Left kidney (tissue), 2 donors: ENCODE data around the gene ABCA1. TPM values are rescaled to one million over a fixed set of nuclear protein-coding genes. Genes with fewer than 3 reads are reported as not detected.
"Not testable (repeated sequence)": the region's sequence is repeated elsewhere in the genome, so short reads cannot be mapped to it uniquely, and the experiment has no call there.

ENCODE experiments used
- DNase-seq: peaks from one replicate; pipeline ENCODE4 v3.0.0-alpha.2; 2013
- polyA plus RNA-seq: library from polyadenylated mRNA; unstranded; fragments of 120-200 nt; gene quantifications from one replicate; pipeline ENCODE4 v1.2.1, GENCODE V29; 2013; ENCODE audit not compliant: insufficient read length

Gene ABCA1
- polyA plus RNA-seq, 1 donor = 12.8 TPM

DNA sequence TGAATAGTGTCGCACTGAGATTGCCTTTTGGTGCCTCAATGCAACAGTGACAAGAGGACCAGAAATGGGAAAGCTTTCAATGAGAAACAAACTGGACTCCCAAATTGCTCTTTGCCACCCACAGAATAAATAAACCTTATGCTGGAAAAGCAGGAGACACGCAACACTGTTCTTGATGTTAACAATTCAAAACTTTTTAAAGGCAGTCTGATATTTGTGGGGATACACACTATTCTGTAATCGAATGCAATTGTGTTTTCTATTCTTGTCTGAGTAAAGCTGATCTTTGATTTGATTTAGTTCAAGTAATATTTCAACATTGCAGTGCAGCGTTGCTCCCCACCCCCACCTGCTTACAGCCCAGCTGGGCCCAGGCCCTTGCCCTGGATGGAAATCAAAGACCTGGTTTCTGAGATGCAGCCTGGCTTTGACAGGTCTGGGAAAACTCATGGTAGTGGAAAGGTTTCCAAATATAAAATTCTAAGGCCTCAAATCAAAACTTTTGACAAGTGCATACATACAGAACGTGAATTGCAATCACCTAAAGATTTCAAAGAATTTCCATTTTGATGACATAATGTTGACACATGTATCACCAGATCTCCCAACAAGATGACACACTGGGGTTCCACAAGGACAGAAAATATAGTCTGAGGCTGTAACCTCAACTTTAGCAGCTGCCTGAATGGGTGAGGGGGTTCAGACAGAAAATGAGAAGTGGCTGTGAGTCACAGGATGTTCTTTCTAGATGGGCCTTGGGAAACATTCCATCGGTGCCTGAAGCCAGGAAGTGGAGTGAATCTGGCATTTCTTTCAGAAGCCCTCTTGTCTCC lies 55.1 kb downstream of the ABCA1 start:
- no peak for DNase-seq

DNA sequence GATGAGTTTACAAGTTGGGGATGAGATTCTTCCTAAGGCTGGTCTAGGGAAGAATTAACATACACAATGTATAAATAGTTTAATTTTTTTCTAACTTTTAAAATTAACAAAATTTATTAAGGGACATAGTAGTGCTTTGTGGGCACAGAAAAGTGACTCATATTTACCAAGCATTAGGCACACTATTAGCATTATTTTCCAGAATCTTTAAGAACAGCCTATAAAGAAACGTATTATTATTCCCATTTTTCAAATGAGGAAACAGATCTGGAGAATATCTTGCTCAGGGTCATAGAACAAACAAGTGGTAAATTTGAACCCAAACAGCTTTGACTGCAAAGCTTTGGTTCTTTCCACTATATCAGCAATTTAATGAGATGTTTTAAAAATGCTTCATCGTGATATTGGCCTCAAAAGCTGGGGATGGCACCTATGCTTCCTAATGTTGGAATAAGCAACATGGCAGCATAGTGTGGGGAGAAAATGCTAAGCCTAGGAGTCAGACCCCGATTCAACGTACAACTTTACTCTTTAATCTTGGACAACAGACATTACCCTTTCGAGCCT lies 55.9 kb downstream of the ABCA1 start:
- DNase-seq = no peak

- DNase-seq = no peak
Measured at GRCh38 chr9:104869811-104870210, 58.1 kb downstream of the ABCA1 start.

DNA sequence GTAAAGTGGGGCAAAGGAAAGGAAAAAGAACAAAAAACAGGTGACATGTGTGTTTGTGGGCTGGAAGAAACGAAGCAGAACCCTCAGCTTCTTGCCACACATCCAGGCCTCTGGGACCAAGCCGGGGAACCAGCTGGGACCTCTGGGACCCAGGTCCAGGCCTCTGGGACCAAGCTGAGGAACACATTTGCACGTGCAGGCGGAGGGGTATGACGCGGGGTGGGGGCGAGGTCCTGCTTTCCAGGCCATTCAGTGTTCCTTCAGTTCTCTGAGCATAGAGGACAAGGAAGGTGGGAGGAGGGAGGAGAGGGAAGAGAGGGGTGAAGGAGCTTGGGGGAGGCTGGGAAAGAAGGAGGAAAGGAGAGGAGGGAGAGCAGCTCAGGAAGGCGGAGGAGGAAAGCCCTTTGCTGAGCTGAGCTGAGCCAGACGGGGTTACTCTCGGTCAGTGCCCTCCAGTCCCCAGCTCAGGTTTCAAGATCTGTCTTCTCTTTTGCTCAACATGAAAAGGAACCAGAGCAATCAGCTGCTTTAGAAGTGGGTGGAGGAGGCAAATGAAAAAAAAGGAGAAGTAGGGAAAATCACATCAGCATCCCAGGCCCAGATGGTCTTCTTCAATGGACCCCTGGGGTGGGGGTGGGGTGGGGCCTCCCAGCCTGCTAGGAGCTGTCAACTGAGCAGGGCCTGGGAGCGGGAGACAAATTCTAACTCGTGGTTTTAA lies 59.1 kb downstream of the ABCA1 start:
- peak; percentile 95 for DNase-seq

GRCh38 chr9:104868303-104868686 lies 59.7 kb downstream of the ABCA1 start:
- no peak for DNase-seq

DNA sequence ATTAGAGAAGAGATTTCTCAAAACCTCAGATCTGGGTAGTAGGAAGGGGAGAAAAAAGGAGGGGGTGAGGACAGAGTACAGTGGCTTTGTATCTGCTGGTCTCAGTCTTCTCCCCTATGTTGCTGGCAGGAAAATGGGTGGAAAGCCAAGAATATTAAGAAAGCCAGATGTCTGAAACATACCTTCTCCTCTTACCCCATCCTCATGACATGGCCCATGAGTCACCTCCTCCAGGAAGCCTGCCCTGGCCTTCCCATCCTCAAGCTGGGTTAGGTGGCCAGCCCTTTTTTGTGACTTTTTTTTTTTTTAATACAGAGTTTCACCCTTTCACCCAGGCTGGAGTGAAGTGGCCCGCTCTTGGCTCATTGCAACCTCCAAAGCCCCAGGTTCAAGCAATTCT lies 61.8 kb downstream of the ABCA1 start:
- no peak for DNase-seq

GRCh38 chr9:104864675-104865104 lies 63.3 kb downstream of the ABCA1 start:
- DNase-seq = no peak

GRCh38 chr9:104863180-104863883 lies 64.6 kb downstream of the ABCA1 start:
- DNase-seq = peak; percentile 76

- no peak for DNase-seq
Measured at GRCh38 chr9:104861397-104861796, 66.6 kb downstream of the ABCA1 start.

- DNase-seq = no peak
Measured at GRCh38 chr9:104860263-104860662, 67.7 kb downstream of the ABCA1 start.

- DNase-seq = no peak
Measured at GRCh38 chr9:104858846-104859245, 69.1 kb downstream of the ABCA1 start.

DNA sequence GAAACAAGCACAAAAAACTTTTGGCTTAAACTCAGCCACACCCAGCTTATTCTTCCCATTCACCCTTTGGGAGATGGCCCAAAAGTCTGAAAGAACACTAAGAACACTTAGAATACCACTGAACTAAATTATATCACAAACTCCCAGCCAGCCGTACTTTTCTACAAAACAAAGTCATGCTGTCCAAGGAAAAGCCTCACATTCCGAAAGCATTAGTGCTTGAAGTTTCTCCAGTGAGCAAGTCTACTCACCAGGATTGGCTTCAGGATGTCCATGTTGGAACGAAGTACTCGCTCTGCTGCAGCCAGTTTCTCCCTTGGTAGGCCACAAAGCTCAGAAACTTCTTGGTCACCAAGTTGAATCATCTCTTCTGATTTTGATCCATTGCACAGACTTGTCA lies 69.7 kb downstream of the ABCA1 start:
- no peak for DNase-seq

GRCh38 chr9:104856413-104856941 lies 71.5 kb downstream of the ABCA1 start:
- no peak for DNase-seq

DNA sequence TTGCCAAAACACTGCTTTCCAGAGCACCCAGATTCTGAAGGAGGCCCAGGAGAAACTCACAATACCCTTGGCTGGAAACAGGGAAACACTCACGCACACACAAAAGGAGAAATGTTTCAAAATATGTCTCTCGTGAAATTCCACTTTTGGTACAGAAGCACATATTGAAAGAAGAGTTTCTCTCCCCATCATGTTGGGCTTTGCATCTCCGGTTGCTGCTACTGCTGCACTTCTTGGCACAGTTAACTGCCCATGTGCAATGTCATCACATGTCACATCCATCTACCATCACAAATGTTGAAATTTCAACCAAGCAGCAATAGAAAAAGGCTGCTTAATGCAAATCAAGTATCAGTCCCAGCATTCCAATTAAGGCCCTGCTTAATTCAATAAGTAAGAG lies 72.1 kb downstream of the ABCA1 start:
- DNase-seq = no peak

DNA sequence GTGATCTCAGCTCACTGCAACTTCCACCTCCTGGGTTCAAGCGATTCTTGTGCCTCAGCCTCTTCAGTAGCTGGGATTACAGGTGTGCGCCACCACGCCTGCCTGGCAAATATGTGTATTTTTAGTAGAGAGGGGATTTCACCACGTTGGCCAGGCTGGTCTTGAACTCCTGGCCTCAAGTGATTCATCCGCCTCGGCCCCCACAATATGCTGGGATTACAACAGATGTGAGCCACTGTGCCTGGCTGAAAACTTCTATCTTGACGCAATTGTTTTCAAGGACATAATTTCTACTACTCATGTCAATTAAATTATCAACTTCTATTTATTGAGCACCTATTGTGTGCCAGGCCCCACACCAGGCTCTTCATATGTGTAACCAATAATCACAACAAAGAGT lies 72.7 kb downstream of the ABCA1 start:
- DNase-seq = not testable (repeated sequence)

- DNase-seq = no peak
Measured at GRCh38 chr9:104854613-104855012, 73.3 kb downstream of the ABCA1 start.

DNA sequence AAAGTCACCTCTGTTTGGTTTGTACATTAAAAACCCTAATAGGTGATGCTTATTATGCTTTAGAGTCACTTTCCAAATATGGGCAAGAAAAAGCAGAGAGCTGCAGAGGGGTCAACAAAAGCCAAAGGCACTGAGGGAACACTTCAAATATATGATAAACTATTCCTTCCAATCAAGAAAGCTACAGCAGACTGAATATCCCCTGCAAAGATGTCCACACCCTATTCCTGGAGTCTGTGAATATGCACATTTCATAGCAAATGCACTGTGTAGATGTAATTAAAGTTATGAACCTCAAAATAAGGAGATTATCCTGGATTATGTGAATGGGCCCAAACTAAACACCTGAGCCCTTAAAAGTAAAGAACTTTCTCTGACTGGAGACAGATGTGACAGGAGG lies 74.3 kb downstream of the ABCA1 start:
- DNase-seq = no peak

DNA sequence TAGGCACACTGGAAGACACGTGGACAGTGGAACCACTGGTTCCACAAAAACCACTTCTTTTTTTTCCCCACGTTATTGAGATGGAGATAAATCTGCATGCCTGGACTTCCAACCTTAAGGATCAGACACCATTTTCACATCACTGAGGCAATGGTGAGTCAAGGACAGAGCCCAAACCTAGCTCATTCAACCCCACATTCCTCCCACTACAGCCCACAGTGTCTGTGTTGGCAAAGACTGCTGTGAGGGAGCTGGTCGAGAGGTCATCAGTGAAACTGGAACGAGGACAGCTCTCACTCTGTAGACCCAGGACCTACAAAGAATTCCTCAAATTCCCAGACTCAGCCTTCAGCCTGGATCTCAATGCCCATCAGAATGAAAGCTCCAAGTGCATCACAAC lies 74.8 kb downstream of the ABCA1 start:
- no peak for DNase-seq

DNA sequence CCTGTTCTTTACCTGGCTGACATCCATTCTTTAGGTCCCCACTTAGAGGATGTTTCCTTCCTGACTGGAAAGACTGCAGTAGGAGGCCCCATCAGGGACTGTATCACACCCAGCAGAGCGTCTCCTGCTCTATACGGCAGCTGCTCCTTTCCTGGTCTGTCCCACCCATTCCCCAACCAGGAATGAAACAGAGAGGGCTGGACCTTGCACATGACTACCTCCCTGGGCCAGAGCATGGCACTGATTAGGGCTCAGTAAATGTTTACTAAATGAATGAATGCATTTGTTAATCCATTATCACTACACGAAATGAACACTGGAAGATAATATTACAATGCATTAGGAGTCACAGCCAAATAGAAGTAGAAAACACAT lies 76.4 kb downstream of the ABCA1 start:
- no peak for DNase-seq

- no peak for DNase-seq
Measured at GRCh38 chr9:104850786-104851545, 77.0 kb downstream of the ABCA1 start.

GRCh38 chr9:104849023-104849422 lies 78.9 kb downstream of the ABCA1 start:
- DNase-seq = no peak

DNA sequence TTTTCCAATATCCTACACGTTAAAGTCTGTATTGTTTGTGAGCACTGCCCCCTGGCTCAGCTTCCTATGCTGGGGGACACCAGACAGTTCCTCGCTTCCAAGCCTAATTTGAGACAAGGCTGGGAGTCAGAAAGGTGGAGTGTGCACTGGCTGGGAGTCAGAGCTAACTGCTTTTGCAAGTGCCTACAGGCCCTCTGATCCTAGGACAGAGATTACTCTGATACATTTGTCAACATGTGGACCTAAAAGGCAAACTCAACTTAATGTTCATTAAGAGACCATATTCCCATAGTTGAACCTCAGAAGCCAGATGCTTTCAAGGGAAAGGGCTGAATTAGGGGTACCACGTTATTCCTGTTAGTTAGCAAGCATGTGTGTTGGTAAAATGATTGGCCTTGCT lies 83.2 kb downstream of the ABCA1 start:
- DNase-seq = no peak
